ENCODE measurements around the gene CYP2D6.
"Not testable (repeated sequence)": the region's sequence is repeated elsewhere in the genome, so short reads cannot be mapped to it uniquely, and the experiment has no call there.

The CYP2D6 gene

GRCh38 chr22:42130639-42131431 lies at the start of gene CYP2D6:
TSS of gene CYP2D6 (minus strand) at chr22:42130810. CDS start at chr22:42130791, 19 bp downstream.
- not testable (repeated sequence) for DNase-seq

- no peak for DNase-seq
These were observed 49.0 kb upstream of the CYP2D6 start for GRCh38 chr22:42179616-42180015.

GRCh38 chr22:42178910-42179519 lies 48.4 kb upstream of the CYP2D6 start:
- DNase-seq, result no peak

GRCh38 chr22:42177891-42178336 lies 47.3 kb upstream of the CYP2D6 start:
- DNase-seq, result no peak

GRCh38 chr22:42176255-42176915 lies 45.8 kb upstream of the CYP2D6 start:
- DNase-seq, result no peak

GRCh38 chr22:42174062-42174461 lies 43.5 kb upstream of the CYP2D6 start:
- no peak for DNase-seq

- DNase-seq, result no peak
These were observed 42.7 kb upstream of the CYP2D6 start for GRCh38 chr22:42173183-42173926.

GRCh38 chr22:42172773-42173172 lies 42.2 kb upstream of the CYP2D6 start:
- DNase-seq, result no peak

- DNase-seq, result no peak
These were observed 41.5 kb upstream of the CYP2D6 start for GRCh38 chr22:42171946-42172719.

- DNase-seq, result no peak
These were observed 40.8 kb upstream of the CYP2D6 start for GRCh38 chr22:42171417-42171816.

GRCh38 chr22:42170946-42171345 lies 40.3 kb upstream of the CYP2D6 start:
- DNase-seq, result no peak

- peak; percentile 83 for DNase-seq
These were observed 38.5 kb upstream of the CYP2D6 start for GRCh38 chr22:42169055-42169469.

- no peak for DNase-seq
These were observed 37.9 kb upstream of the CYP2D6 start for GRCh38 chr22:42168476-42168875.

- DNase-seq, result no peak
These were observed 36.5 kb upstream of the CYP2D6 start for GRCh38 chr22:42167066-42167465.

GRCh38 chr22:42164901-42165300 lies 34.3 kb upstream of the CYP2D6 start:
- no peak for DNase-seq

GRCh38 chr22:42163515-42163914 lies 32.9 kb upstream of the CYP2D6 start:
- no peak for DNase-seq

- no peak for DNase-seq
These were observed 32.3 kb upstream of the CYP2D6 start for GRCh38 chr22:42162728-42163489.

GRCh38 chr22:42160830-42161696 lies 30.5 kb upstream of the CYP2D6 start:
- DNase-seq, result no peak

GRCh38 chr22:42160251-42160650 lies 29.6 kb upstream of the CYP2D6 start:
- no peak for DNase-seq

- DNase-seq, result no peak
These were observed 28.0 kb upstream of the CYP2D6 start for GRCh38 chr22:42158456-42159132.
